Measurements from ENCODE around the gene LRCH1. TPM values are rescaled to one million over a fixed set of nuclear protein-coding genes. Genes with fewer than 3 reads are reported as not detected.
"Not testable (repeated sequence)": the region's sequence is repeated elsewhere in the genome, so short reads cannot be mapped to it uniquely, and the experiment has no call there.

Gene LRCH1
- total RNA-seq, 1 experiment from 2014 or later: 2.9 TPM

- DNase-seq (ENCODE audit: low read depth): no peak
These were observed 200.2 kb downstream of the LRCH1 start for GRCh38 chr13:46753137-46753536.

- no peak for DNase-seq (ENCODE audit: low read depth)
These were observed 200.9 kb downstream of the LRCH1 start for GRCh38 chr13:46753917-46754316.

- DNase-seq (ENCODE audit: low read depth): no peak
These were observed 201.8 kb downstream of the LRCH1 start for GRCh38 chr13:46754812-46755211.

GRCh38 chr13:46755508-46755907, 202.5 kb downstream of the LRCH1 start:
- DNase-seq (ENCODE audit: low read depth): not testable (repeated sequence)

DNA sequence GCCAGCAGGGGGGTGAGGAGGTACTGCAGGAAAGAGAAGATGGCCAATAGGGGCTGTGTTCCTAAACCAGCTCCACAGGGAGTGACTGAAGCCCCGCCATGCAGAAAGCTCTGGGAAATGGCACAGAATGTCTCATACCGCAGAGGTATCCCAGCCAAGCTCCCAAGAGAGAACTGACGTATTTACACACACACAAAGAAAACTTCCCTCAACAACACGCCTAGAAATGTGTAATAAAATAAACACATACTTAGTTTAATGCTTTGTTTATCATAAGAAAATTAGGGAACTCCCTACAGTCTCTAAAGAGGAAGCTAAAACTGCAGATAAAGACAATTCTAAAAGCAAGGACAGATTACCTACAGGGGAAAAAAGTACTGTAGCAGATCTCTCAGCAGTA, 204.0 kb downstream of the LRCH1 start:
- no peak for DNase-seq (ENCODE audit: low read depth)

- no peak for DNase-seq (ENCODE audit: low read depth)
These were observed 204.7 kb downstream of the LRCH1 start for GRCh38 chr13:46757640-46758039.

DNA sequence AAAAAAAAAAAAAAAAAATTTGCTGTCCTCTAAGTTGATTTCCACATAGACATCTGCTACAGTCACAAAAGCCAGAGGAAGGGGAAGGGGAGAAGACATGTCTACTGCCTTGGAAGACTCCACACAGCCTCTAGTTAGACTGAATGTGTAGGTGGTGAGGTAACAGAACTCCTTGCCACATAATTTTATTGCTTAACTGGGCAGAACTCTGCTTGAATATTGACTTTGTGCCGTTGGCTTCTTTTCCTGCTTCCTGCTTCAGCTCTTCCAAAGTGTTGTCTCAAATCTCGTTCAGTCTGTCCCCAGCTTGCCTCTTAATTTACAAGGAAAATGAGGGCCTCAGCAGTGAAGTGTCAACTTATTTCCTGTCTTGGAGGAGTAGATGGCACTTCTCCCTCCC, 206.9 kb downstream of the LRCH1 start:
- no peak for DNase-seq (ENCODE audit: low read depth)

GRCh38 chr13:46761174-46761573, 208.2 kb downstream of the LRCH1 start:
- no peak for DNase-seq (ENCODE audit: low read depth)

DNA sequence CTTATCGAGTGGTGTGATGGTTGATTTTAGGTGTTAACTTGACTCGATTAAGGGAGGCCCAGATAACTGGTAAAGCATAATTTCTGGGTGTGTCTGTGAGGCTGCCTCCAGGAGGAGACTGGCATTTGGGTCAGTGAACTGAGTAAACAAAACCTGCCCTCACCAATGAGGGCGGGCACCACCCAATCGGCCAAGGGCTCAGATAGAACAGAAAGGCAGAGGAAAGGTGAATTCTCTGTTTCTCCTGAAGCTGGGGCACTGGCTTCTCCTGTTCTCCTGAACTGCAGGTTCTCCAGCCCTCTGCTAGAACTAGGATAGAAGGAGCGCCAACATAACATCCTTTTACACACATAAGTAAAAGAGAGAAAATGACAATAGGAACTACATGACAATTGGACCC, 208.9 kb downstream of the LRCH1 start:
- no peak for DNase-seq (ENCODE audit: low read depth)

GRCh38 chr13:46769925-46770324, 217.0 kb downstream of the LRCH1 start:
- not testable (repeated sequence) for DNase-seq (ENCODE audit: low read depth)

- DNase-seq (ENCODE audit: low read depth): no peak
These were observed 218.7 kb downstream of the LRCH1 start for GRCh38 chr13:46771693-46772092.

DNA sequence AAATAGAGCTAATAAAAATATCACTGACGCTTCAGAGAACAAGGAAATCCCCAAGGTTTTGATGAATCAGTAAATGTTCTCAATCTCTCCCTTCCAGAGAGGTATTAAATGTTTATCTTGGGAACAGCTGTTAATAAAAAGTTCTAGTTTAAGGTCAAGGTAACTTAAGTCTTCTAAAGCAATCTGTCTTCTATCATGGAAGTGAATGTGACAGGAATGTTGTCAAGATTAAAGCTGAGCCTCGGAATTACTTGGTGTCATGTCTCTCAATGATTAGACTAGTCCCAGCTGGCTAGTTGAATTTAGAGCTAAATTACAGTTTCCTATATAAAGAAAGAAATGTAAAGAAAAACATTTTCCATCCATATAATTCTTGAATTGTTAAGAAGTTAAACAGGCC, 220.6 kb downstream of the LRCH1 start:
- DNase-seq (ENCODE audit: low read depth): no peak

- no peak for DNase-seq (ENCODE audit: low read depth)
These were observed 222.6 kb downstream of the LRCH1 start for GRCh38 chr13:46775385-46776107.

- no peak for DNase-seq (ENCODE audit: low read depth)
These were observed 225.1 kb downstream of the LRCH1 start for GRCh38 chr13:46778095-46778494.

GRCh38 chr13:46778890-46779289, 225.9 kb downstream of the LRCH1 start:
- no peak for DNase-seq (ENCODE audit: low read depth)

DNA sequence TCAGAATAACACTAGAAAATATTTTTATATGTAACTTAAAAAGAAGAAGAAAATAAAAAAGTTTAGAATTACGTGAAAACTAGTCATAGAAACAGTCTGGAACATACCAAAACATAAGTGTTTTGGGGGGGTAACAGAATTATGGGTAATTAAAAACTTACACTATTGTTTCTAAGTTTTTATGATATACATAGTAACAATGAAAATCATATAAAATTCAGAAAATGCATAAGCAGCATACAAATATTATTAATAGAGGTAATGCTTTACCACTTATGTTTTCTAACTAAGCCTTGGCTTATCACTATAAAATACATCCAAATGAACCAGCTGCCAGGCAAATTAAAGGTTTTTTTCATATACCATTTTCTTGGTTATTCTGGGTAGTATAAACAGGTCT, 229.1 kb downstream of the LRCH1 start:
- DNase-seq (ENCODE audit: low read depth): no peak

GRCh38 chr13:46782691-46783090, 229.7 kb downstream of the LRCH1 start:
- no peak for DNase-seq (ENCODE audit: low read depth)

DNA sequence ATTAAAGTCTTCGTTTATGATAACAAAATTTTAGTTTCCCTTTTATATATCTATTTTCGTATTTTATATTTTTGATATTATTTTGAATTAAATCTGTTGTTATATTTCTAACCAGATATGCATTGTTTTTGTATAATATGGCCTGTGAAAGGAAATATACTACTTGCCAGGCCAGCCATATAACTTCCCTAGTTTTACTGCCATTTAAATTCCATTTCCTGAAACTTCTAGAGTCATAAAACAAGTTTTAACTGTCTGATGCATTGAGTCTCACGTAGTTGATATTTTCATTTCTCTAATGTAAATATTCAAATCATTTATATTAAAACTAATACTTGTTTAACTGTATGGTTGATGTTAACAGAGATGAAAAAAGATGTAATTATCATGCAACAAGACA, 230.5 kb downstream of the LRCH1 start:
- DNase-seq (ENCODE audit: low read depth): no peak

DNA sequence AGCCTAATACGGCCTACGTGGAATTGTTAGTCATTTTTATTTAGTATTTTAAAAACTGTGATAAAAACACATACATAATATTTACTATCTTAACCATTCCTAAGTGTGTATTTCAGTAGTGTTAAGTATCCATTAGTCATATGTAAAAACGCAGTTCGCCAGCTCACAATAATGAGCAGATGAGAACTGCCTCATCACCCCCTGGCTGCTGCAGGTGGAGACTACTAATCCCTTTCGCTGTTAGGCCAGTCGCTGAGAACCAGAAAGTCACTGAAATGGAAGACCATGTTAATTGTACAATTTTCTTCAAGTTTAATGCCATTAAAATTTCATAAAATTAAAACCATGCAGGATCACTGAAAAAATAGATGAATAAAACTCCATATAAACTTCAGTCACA, 242.4 kb downstream of the LRCH1 start:
- no peak for DNase-seq (ENCODE audit: low read depth)

DNA sequence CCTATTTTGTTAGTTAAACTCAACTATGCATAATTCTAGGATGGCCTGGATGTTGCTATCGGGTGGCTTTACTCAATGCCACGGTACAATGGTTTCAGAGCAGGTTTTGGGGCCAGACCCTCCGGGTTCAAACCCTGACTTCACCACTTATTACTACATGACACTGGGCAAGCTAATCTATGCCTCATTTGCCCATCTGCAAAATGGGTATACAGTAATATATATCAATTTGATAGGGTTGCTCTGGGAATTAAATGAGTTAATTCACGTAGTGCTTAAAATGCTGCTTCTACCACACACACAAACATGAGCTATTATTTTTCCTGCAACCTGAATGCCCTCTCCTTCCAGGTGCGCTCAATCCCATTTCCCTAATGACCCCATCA, 243.2 kb downstream of the LRCH1 start:
- DNase-seq (ENCODE audit: low read depth): no peak

GRCh38 chr13:46796515-46797474, 243.8 kb downstream of the LRCH1 start, which contains the start of gene ESD:
Gene ESD (minus strand): TSS chr13:46797161. CDS start chr13:46791413, 5,748 bp downstream.
- DNase-seq (ENCODE audit: low read depth): peak; percentile 87

GRCh38 chr13:46797501-46798237, 244.7 kb downstream of the LRCH1 start:
- no peak for DNase-seq (ENCODE audit: low read depth)

Data from Daoy (cell line).